Measurements from ENCODE around the gene GTF2A2. TPM values are rescaled to one million over a fixed set of nuclear protein-coding genes. Genes with fewer than 3 reads are reported as not detected.

GTF2A2 gene
- total RNA-seq, 1 donor from 2014 or later = 83.1 TPM

DNA sequence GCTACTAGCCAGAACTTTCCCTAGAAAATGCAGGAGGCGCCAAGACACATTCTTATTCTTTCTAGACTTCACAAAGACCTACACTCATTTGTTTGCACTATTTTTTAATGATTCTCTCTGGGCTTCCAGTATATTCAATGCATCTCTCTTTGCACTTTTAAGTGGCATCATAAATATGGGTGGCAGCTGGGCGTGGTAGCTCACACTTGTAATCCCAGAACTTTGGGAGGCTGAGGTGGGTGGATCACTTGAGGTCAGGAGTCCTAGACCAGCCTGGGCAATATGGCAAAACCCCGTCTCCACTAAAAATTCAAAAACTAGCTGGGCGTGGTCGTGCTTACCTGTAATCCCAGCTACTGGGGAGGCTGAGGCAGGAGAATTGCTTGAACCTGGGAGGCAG is 51.3 kb downstream of the GTF2A2 start:
- Histone ChIP-seq H3K9ac (no peak overlapping the region), H3K36me3 (no peaks in the 10 kb centered on the region), H3K4me1 (no peaks in the 10 kb centered on the region), H3K27me3 (no peaks in the 10 kb centered on the region), H3K79me2 (ENCODE audit: low read depth) (no peaks in the 10 kb centered on the region), H4K20me1 (ENCODE audit: low read depth) (no peaks in the 10 kb centered on the region), H2AFZ (replicated peaks) (no peak overlapping the region), H3K4me3 (no peak overlapping the region), H3K27ac (no peak overlapping the region), H3K4me2 (no peak overlapping the region), H3K9me3 (ENCODE audit: low read depth) (no peaks in the 10 kb centered on the region), H3F3A (ENCODE audit: low read depth) (no peaks in the 10 kb centered on the region)
- no peak for TF ChIP-seq EZH2 (IDR thresholded peaks at IDR 0.05)
- TF ChIP-seq EZH2phosphoT487 (IDR thresholded peaks at IDR 0.05) = no peak
- TF ChIP-seq CTCF (IDR thresholded peaks at IDR 0.05) = no peak
- no peak overlapping the region for H3K27ac Mint-ChIP-seq
- H3K27me3 Mint-ChIP-seq (ENCODE audit: insufficient read depth, low read depth) = peaks cover 6% of the 10 kb centered on the region
- no peak overlapping the region for H3K4me3 Mint-ChIP-seq
- no peak for DNase-seq (ENCODE audit: low spot score)
- H3K36me3 Mint-ChIP-seq = no peaks in the 10 kb centered on the region
- H3K9me3 Mint-ChIP-seq = peaks cover 8% of the 10 kb centered on the region
- H3K4me1 Mint-ChIP-seq = no peaks in the 10 kb centered on the region

- H3K9me3 Mint-ChIP-seq = peaks cover 5% of the 10 kb centered on the region
- no peak overlapping the region for H3K27ac Mint-ChIP-seq
- no peaks in the 10 kb centered on the region for H3K36me3 ChIP-seq
- TF ChIP-seq CTCF (IDR thresholded peaks at IDR 0.05) = no peak
- TF ChIP-seq EZH2phosphoT487 (IDR thresholded peaks at IDR 0.05) = no peak
- no peak for TF ChIP-seq EZH2 (IDR thresholded peaks at IDR 0.05)
- no peaks in the 10 kb centered on the region for H3K79me2 ChIP-seq (ENCODE audit: low read depth)
- no peak overlapping the region for H3K4me3 ChIP-seq
- no peaks in the 10 kb centered on the region for H3K4me1 Mint-ChIP-seq
- H3K4me3 Mint-ChIP-seq = no peak overlapping the region
- no peaks in the 10 kb centered on the region for H3K4me1 ChIP-seq
- no peaks in the 10 kb centered on the region for H3K36me3 Mint-ChIP-seq
- H3K27me3 Mint-ChIP-seq (ENCODE audit: insufficient read depth, low read depth) = peaks cover 2% of the 10 kb centered on the region
- H2AFZ ChIP-seq (replicated peaks) = no peak overlapping the region
- no peaks in the 10 kb centered on the region for H3K27me3 ChIP-seq
- no peak overlapping the region for H3K27ac ChIP-seq
- DNase-seq (ENCODE audit: low spot score) = no peak
- H3K4me2 ChIP-seq = no peak overlapping the region
- no peaks in the 10 kb centered on the region for H4K20me1 ChIP-seq (ENCODE audit: low read depth)
- H3K9ac ChIP-seq = no peak overlapping the region
- no peaks in the 10 kb centered on the region for H3K9me3 ChIP-seq (ENCODE audit: low read depth)
- no peaks in the 10 kb centered on the region for H3F3A ChIP-seq (ENCODE audit: low read depth)
Observed at GRCh38 chr15:59598461-59598860, 58.9 kb downstream of the GTF2A2 start.

- Histone ChIP-seq H3K27me3 (no peaks in the 10 kb centered on the region), H3K4me2 (no peak overlapping the region), H3K4me3 (no peak overlapping the region), H3K27ac (no peak overlapping the region), H3K9ac (no peak overlapping the region), H3K36me3 (no peaks in the 10 kb centered on the region), H3K79me2 (ENCODE audit: low read depth) (no peaks in the 10 kb centered on the region), H2AFZ (replicated peaks) (no peak overlapping the region), H4K20me1 (ENCODE audit: low read depth) (no peaks in the 10 kb centered on the region), H3F3A (ENCODE audit: low read depth) (no peaks in the 10 kb centered on the region), H3K4me1 (no peaks in the 10 kb centered on the region), H3K9me3 (ENCODE audit: low read depth) (no peaks in the 10 kb centered on the region)
- Mint-ChIP-seq H3K27ac (no peak overlapping the region), H3K4me3 (no peak overlapping the region), H3K9me3 (peaks cover 5% of the 10 kb centered on the region), H3K27me3 (ENCODE audit: insufficient read depth, low read depth) (peaks cover 2% of the 10 kb centered on the region), H3K36me3 (no peaks in the 10 kb centered on the region), H3K4me1 (peaks cover under 1% of the 10 kb centered on the region)
- TF ChIP-seq EZH2 (IDR thresholded peaks at IDR 0.05) (no peak), CTCF (IDR thresholded peaks at IDR 0.05) (no peak), EZH2phosphoT487 (IDR thresholded peaks at IDR 0.05) (no peak)
- DNase-seq (ENCODE audit: low spot score) = no peak
Observed at GRCh38 chr15:59596640-59597039, 60.7 kb downstream of the GTF2A2 start.

Measured in neural progenitor cell (in vitro differentiated cells).